ENCODE measurements around the gene EFHC1. TPM values are rescaled to one million over a fixed set of nuclear protein-coding genes. Genes with fewer than 3 reads are reported as not detected.

Gene EFHC1
- total RNA-seq, 1 donor from 2014 or later: 25.6 TPM

DNA sequence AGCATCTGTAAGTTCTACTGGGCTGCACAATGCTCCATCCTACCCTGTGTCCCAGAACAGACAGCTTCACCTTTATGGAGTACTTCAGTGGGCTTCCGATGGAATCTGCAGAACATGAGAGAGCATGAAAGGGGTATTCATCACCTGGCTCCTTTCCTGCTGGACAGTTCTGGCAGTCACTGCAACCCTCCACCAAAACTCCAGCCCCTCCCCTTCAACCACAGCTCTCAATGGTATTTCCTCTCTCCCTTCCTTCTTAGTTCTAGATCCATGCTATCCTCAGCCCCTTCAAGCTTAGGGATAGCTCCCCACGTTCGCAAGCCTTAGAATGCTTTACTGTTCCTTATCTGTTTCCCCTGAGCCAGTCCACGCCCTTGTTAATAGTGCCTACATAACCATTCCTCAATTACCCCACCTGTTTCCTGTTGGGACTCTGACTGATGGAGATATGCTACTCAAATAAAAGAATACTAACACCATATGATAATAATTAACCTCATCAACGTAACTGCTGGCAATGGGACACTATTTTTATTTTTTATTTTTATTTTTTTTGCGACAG lies 130.0 kb downstream of the EFHC1 start:
- H3K4me1 Mint-ChIP-seq (ENCODE audit: low read depth, unreplicated experiment): peaks cover 85% of the 10 kb centered on the region
- Histone ChIP-seq H3K4me3 (ENCODE audit: insufficient read depth, low read depth, low read length) (no peak overlapping the region), H3K9ac (ENCODE audit: low read length) (no peak overlapping the region), H3K9me3 (ENCODE audit: insufficient read depth, low read depth, low read length) (no peaks in the 10 kb centered on the region), H3K27me3 (ENCODE audit: insufficient read depth, low read length) (no peaks in the 10 kb centered on the region), H2AFZ (ENCODE audit: low read depth, low read length) (no peak overlapping the region), H3K4me2 (ENCODE audit: low read length) (peak overlapping the region; percentile 41), H3K36me3 (ENCODE audit: insufficient read depth, low read length) (peaks cover 5% of the 10 kb centered on the region), H4K20me1 (ENCODE audit: insufficient read depth, low read length) (peaks cover 43% of the 10 kb centered on the region), H3K4me1 (ENCODE audit: insufficient read depth, low read length) (peaks cover 86% of the 10 kb centered on the region), H3K27ac (ENCODE audit: low read depth, low read length) (no peak overlapping the region), H3K79me2 (ENCODE audit: insufficient read depth, low read length) (peaks cover 100% of the 10 kb centered on the region)
- no peak for TF ChIP-seq EZH2 (IDR thresholded peaks at IDR 0.05; ENCODE audit: insufficient read depth, low read length)
- TF ChIP-seq, protein P1, sequence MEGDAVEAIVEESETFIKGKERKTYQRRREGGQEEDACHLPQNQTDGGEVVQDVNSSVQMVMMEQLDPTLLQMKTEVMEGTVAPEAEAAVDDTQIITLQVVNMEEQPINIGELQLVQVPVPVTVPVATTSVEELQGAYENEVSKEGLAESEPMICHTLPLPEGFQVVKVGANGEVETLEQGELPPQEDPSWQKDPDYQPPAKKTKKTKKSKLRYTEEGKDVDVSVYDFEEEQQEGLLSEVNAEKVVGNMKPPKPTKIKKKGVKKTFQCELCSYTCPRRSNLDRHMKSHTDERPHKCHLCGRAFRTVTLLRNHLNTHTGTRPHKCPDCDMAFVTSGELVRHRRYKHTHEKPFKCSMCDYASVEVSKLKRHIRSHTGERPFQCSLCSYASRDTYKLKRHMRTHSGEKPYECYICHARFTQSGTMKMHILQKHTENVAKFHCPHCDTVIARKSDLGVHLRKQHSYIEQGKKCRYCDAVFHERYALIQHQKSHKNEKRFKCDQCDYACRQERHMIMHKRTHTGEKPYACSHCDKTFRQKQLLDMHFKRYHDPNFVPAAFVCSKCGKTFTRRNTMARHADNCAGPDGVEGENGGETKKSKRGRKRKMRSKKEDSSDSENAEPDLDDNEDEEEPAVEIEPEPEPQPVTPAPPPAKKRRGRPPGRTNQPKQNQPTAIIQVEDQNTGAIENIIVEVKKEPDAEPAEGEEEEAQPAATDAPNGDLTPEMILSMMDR (IDR thresholded peaks at IDR 0.05; ENCODE audit: insufficient read depth, low read depth, low read length): no peak
- no peaks in the 10 kb centered on the region for H3K27me3 Mint-ChIP-seq (ENCODE audit: low read depth, unreplicated experiment)
- H3K9me3 Mint-ChIP-seq (ENCODE audit: unreplicated experiment): peaks cover 9% of the 10 kb centered on the region
- peaks cover 17% of the 10 kb centered on the region for H3K36me3 Mint-ChIP-seq (ENCODE audit: low read depth, unreplicated experiment)
- DNase-seq (ENCODE audit: low read depth): peak; percentile 70
- peak overlapping the region; percentile 73 for H3K4me3 Mint-ChIP-seq (ENCODE audit: unreplicated experiment)
- peak overlapping the region; percentile 48 for H3K27ac Mint-ChIP-seq (ENCODE audit: unreplicated experiment)
- no peak for FAIRE-seq

DNA sequence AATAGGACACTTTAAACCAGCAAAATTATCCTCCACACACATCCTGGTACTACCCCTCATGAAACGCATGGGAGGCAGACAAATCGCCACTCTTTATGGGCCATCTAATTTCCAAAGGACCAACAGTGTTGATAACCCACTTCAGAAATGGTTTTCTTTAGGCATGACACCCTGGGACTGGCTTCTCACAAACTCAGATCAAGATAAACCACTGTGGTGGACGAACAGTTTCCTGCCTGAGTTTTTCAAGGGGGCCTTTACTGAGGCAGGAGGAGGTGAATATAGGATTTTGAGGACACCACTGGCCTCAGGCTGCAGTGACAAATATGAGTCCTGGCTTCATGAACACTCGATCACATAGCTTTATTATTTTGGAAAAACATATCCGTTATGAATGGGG lies 130.7 kb downstream of the EFHC1 start:
- TF ChIP-seq EZH2 (IDR thresholded peaks at IDR 0.05; ENCODE audit: insufficient read depth, low read length): no peak
- TF ChIP-seq, protein P1 (IDR thresholded peaks at IDR 0.05; ENCODE audit: insufficient read depth, low read depth, low read length): no peak
- H3K27me3 ChIP-seq (ENCODE audit: insufficient read depth, low read length): no peaks in the 10 kb centered on the region
- H3K79me2 ChIP-seq (ENCODE audit: insufficient read depth, low read length): peaks cover 100% of the 10 kb centered on the region
- no peaks in the 10 kb centered on the region for H3K27me3 Mint-ChIP-seq (ENCODE audit: low read depth, unreplicated experiment)
- peak overlapping the region; percentile 86 for H3K27ac ChIP-seq (ENCODE audit: low read depth, low read length)
- H3K36me3 Mint-ChIP-seq (ENCODE audit: low read depth, unreplicated experiment): peaks cover 18% of the 10 kb centered on the region
- H3K4me1 Mint-ChIP-seq (ENCODE audit: low read depth, unreplicated experiment): peaks cover 84% of the 10 kb centered on the region
- no peak overlapping the region for H3K4me3 ChIP-seq (ENCODE audit: insufficient read depth, low read depth, low read length)
- H3K36me3 ChIP-seq (ENCODE audit: insufficient read depth, low read length): peaks cover 5% of the 10 kb centered on the region
- no peak overlapping the region for H3K4me3 Mint-ChIP-seq (ENCODE audit: unreplicated experiment)
- H3K9ac ChIP-seq (ENCODE audit: low read length): peak overlapping the region; percentile 71
- peaks cover 8% of the 10 kb centered on the region for H3K9me3 Mint-ChIP-seq (ENCODE audit: unreplicated experiment)
- FAIRE-seq (no peak), DNase-seq (ENCODE audit: low read depth) (no peak)
- H3K9me3 ChIP-seq (ENCODE audit: insufficient read depth, low read depth, low read length): no peaks in the 10 kb centered on the region
- no peak overlapping the region for H2AFZ ChIP-seq (ENCODE audit: low read depth, low read length)
- H3K4me2 ChIP-seq (ENCODE audit: low read length): peak overlapping the region; percentile 76
- H3K27ac Mint-ChIP-seq (ENCODE audit: unreplicated experiment): peak overlapping the region; percentile 93
- H3K4me1 ChIP-seq (ENCODE audit: insufficient read depth, low read length): peaks cover 84% of the 10 kb centered on the region
- H4K20me1 ChIP-seq (ENCODE audit: insufficient read depth, low read length): peaks cover 38% of the 10 kb centered on the region

Data from astrocyte (in vitro differentiated cells and primary cell).